ENCODE measurements around the gene CD163.
A peak's percentile ranks its signal among the peaks of the same experiment; 100 is the strongest.
"Not testable (repeated sequence)": the region's sequence is repeated elsewhere in the genome, so short reads cannot be mapped to it uniquely, and the experiment has no call there.

CD163 gene

GRCh38 chr12:7448099-7448498 is 55.5 kb downstream of the CD163 start:
- no peak for DNase-seq (ENCODE audit: low spot score)

GRCh38 chr12:7444537-7444936 is 59.0 kb downstream of the CD163 start:
- DNase-seq (ENCODE audit: low spot score): no peak

DNA sequence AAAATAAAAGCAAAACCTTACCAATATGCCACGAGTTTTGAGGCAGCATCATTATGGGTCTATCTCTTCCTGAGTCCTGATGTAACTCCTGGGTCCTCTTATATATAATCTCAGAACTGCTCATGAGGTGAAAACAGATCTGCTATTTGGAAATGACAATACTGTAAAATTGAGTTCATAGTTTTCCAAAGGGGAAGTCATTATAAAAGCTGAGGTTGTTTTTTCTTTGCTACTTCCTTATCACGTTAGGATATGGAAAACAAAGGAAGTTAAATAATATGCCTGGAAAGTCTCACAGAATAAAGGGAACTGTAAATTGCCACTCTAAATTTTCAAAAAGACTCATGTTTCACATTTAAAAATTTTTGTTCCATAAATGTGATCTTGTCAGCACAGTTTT is 59.5 kb downstream of the CD163 start, which contains the start of gene CD163L1:
Gene CD163L1 (minus strand): TSS at position 78 of the 400 bp plus-strand sequence. CDS start 26 bp downstream, at position 52.
- DNase-seq (ENCODE audit: low spot score): no peak

GRCh38 chr12:7441216-7441615 is 62.4 kb downstream of the CD163 start:
- DNase-seq (ENCODE audit: low spot score): no peak

GRCh38 chr12:7439579-7440505 is 63.7 kb downstream of the CD163 start:
- peak; percentile 46 for DNase-seq (ENCODE audit: low spot score)

DNA sequence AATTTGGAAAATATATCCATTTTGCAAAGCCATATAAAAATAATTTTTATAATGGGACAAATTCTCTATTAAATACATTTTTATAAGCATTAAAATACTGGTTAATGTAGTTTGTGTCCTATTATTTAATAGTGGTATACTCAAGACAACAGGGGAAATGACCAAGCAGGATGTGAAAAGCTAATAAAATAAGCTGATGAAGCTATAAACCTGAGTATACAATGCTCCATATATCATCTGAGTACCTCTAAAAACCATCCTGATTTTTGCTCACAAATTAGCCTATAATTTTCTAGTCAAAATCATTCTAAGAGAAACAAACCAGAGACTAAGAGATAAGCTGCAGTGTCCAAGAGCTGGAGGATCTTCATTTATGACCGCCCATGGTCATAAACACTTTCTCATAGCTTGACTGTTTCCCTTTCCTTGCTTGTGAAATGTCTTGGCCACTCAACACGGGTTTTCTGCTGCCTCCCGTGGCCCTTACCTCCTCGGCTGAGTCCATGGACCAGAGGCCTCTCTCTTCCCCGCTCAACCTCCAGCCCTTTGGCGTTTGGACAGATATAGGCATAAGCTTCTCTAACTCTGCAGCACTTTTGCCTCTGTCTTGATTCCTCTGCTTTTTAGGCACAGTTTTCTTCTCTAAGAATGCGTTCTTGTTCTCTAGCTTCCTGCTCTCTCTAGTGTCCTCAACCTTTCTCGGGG is 65.1 kb downstream of the CD163 start:
- not testable (repeated sequence) for DNase-seq (ENCODE audit: low spot score)

GRCh38 chr12:7437494-7437893 is 66.1 kb downstream of the CD163 start:
- DNase-seq (ENCODE audit: low spot score): not testable (repeated sequence)

GRCh38 chr12:7434670-7435069 is 68.9 kb downstream of the CD163 start:
- no peak for DNase-seq (ENCODE audit: low spot score)

DNA sequence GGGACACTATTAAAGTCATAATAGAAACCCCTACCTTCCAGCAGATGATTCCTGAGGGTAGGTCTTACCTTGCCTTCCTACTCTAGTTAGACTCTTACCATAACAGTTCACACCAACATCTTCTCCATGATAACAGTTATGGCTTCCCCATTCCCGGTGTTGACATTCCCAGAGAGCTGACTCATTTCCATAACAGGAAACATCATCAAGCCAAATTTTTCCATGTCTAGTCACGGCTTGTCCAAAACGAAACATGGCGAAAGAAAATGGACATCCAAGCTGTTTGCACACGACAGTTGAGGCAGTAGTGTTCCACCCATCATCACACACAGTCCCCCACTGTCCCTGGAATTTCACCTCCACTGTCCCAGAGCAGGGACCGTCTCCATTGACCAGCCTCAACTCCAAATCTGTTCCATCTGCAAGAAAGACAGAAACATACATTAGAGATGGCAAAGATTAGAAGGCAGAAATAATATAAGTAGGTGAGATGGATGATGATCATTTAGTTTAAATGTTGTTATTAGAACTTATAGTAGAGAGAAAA is 70.2 kb downstream of the CD163 start:
- no peak for DNase-seq (ENCODE audit: low spot score)

- DNase-seq (ENCODE audit: low spot score): no peak
Observed at GRCh38 chr12:7431993-7432685, 71.4 kb downstream of the CD163 start.

Measured in D341Med (cell line).